Measurements from ENCODE around the gene ACACB.

DNA sequence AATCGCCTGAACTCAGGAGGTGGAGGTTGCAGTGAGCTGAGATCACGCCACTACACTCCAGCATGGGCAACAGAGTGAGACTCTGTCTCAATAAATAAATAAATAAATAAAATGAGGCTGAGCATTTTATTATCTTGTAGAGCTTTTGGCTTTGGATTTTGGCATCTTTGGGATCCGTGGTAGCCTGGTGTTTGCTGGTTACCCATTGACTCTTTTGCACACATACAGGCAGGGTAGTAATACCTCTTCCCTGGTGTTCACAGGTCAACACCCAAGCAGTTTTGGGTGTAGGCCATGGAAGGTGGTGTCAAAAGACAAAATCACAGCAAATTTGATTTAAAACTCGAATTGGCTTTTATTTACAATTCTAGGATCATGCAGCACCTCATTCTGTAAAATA, 27.8 kb downstream of the ACACB start:
- TF ChIP-seq, protein P1, sequence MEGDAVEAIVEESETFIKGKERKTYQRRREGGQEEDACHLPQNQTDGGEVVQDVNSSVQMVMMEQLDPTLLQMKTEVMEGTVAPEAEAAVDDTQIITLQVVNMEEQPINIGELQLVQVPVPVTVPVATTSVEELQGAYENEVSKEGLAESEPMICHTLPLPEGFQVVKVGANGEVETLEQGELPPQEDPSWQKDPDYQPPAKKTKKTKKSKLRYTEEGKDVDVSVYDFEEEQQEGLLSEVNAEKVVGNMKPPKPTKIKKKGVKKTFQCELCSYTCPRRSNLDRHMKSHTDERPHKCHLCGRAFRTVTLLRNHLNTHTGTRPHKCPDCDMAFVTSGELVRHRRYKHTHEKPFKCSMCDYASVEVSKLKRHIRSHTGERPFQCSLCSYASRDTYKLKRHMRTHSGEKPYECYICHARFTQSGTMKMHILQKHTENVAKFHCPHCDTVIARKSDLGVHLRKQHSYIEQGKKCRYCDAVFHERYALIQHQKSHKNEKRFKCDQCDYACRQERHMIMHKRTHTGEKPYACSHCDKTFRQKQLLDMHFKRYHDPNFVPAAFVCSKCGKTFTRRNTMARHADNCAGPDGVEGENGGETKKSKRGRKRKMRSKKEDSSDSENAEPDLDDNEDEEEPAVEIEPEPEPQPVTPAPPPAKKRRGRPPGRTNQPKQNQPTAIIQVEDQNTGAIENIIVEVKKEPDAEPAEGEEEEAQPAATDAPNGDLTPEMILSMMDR (IDR thresholded peaks at IDR 0.05) = no peak
- TF ChIP-seq POLR2A (IDR thresholded peaks at IDR 0.05) = no peak

Data from vagina (tissue), 2 donors.